ENCODE data around the gene NDUFA11. TPM values are rescaled to one million over a fixed set of nuclear protein-coding genes. Genes with fewer than 3 reads are reported as not detected.

Gene NDUFA11
- total and polyA plus RNA-seq, 2 of the 13 experiments (the other 11 are each of a cell fraction or from before 2014, with no cell fraction given), result 286 to 378 TPM

DNA sequence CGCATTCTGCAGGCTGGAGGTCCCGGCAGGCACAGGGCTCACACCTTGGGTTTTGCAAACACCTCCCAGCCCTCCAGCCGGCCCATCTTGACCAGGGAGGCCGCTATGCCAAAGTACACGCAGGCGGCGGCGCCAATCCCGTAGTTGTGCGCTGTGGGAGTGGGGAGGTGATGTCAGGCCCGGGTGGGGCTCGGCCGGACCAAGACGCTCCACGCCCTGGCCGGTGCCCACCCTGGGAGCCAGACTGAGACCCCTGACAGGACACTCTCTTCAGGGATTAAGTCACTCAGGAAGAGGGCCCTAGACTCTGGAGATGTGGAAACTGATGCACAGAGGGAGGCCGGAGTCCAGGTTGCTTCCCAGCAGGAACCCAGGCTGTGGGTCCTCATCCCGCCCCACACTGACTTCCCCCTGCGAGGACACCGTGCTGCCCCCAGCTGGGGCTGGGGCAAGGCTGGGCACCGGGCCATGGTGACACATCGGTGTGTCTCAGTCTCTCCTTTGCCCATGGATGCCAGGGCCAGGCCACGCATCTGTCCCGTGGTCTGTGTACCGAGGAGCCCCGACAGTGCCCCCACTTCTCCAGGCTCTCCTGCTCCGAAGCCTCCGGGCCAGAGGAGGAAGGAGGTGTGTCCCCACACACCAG, 8.8 kb downstream of the NDUFA11 start:
- TF ChIP-seq MEIS2 (CRISPR knock-in tag; IDR thresholded peaks at IDR 0.05) (no peak), AGO2 (optimal IDR thresholded peaks at IDR 0.05; ENCODE audit: low read depth, low read length) (peak; percentile 19)
- Histone ChIP-seq H2AFZ (ENCODE audit: low read length) (no peak overlapping the region), H3K27ac (ENCODE audit: extremely low read length, insufficient read depth, low read length) (no peak overlapping the region), H3K4me1 (ENCODE audit: insufficient read depth, low read length) (peaks cover 35% of the 10 kb centered on the region), H3K4me2 (ENCODE audit: low read depth, low read length) (no peak overlapping the region), H3K36me3 (replicated peaks in 1 of 2; ENCODE audit: control insufficient read depth in 1 of 2, insufficient read depth in 2 of 2, low read length in 2 of 2) (peaks cover 7 to 35% of the 10 kb centered on the region in 2 experiments; a peak in 4 of 5 replicates), H3K9ac (ENCODE audit: insufficient read depth, low read depth, low read length) (no peak overlapping the region), H3K27me3 (ENCODE audit: control insufficient read depth in 1 of 2, insufficient read depth in 2 of 2, low read length in 2 of 2) (no peaks in the 10 kb centered on the region), H4K20me1 (ENCODE audit: insufficient read depth, low read length) (0 out of 2 replicates have a peak, but pooled peaks cover 1% of the 10 kb centered on the region), H3K79me2 (ENCODE audit: insufficient read depth, low read length) (peaks cover 9% of the 10 kb centered on the region), H3K4me3 (replicated peaks in 1 of 3; ENCODE audit: insufficient read depth in 1 of 3, low read depth in 2 of 3, low read length in 3 of 3) (no peak overlapping the region), H3K9me3 (ENCODE audit: low read length) (no peaks in the 10 kb centered on the region)
- DNase-seq (ENCODE audit: low spot score) (no peak), FAIRE-seq (no peak), ATAC-seq (no peak)
- in situ Hi-C loops (cut with HindIII; ENCODE audit: extremely low pct_ligation_motif_present, low pct_unique_long_range_greater_than_20kb), result loop anchor here (5.0 kb wide), 2 partner anchors 58 to 88 kb away; partner anchors contain the start of genes FUT6 and NRTN
- ChIA-PET POLR2A (interaction anchor here (1.5 kb wide), 1 partner anchor 9 kb away, joined by 7 read pairs; the partner anchor contains the start of gene NDUFA11), CTCF (ENCODE audit: low intra/inter-chr PET ratio, low total read pairs) (no interaction called here)
- no TSS peak for BruUV-seq (replicated peaks)
- 95% methylated on average over 11 of the region's 28 CpGs for WGBS (ENCODE audit: low lambda C conversion rate)
- intact Hi-C loops (cut with micrococcal nuclease; ENCODE audit: unreplicated experiment), result no loop called here

DNA sequence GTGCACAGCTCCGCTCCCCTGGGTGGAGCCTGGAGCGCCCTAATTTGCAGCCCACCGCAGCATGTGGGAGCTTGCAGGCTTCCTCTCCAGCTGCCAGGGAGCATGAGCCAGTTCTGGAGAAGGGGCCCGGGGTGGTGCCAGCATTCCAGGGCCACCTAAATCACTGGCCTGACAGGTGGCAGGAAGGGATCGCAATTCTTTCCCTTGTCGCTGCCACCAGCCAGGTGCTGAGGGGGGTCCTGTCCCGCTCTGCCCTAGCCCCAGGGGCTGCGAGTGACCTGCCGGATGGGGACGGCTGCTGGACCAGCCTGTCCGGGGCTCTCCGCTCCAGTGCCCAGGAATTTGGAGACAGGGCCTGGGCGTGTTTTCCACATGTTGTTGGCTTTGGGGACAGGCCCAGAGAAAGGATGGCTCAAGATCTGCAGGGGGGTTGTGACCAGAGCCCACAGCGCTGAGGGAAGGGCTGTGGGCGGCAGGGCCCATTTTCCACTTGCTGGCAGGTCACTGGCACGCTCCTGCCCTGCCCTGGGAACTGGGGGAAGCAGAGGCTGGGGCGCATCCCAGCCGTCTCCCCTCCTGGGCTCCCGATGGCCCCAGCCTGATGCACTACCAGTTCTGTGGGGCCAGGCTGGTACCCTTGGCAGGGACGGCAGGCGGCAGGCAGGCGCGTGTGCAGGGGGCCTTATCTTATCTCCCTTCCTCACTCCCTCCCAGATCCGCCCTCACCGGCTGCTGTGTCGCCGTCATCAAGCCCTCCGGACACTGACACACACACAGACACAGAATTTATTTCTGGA, 9.5 kb downstream of the NDUFA11 start:
- CTCF ChIA-PET (ENCODE audit: low intra/inter-chr PET ratio, low total read pairs), result interaction anchor here (3.9 kb wide), 1 partner anchor 89 kb away, joined by 71 read pairs; the partner anchor contains the start of gene NRTN
- intact Hi-C loops (cut with micrococcal nuclease; ENCODE audit: unreplicated experiment), result no loop called here
- 0 out of 2 replicates have a peak, but pooled peaks have one; percentile 5 for TF ChIP-seq NR2C2 (CRISPR knock-in tag; IDR thresholded peaks at IDR 0.05; ENCODE audit: borderline replicate concordance)
- no peak for TF ChIP-seq KDM3A (CRISPR knock-in tag; IDR thresholded peaks at IDR 0.05; ENCODE audit: low read depth)
- peak; percentile 78 for TF ChIP-seq RBM22 (optimal IDR thresholded peaks at IDR 0.05; ENCODE audit: low read length)
- TF ChIP-seq TARDBP (CRISPR knock-in tag; IDR thresholded peaks at IDR 0.05), result no peak
- TF ChIP-seq, protein P1, sequence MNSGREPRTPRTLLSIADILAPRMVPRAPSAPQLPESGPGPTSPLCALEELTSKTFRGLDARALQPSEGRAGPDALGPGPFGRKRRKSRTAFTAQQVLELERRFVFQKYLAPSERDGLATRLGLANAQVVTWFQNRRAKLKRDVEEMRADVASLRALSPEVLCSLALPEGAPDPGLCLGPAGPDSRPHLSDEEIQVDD (CRISPR knock-in tag; IDR thresholded peaks at IDR 0.05; ENCODE audit: borderline replicate concordance), result no peak
- no peak for TF ChIP-seq ZNF333 (CRISPR knock-in tag; IDR thresholded peaks at IDR 0.05; ENCODE audit: borderline replicate concordance)
- TF ChIP-seq, protein P2, sequence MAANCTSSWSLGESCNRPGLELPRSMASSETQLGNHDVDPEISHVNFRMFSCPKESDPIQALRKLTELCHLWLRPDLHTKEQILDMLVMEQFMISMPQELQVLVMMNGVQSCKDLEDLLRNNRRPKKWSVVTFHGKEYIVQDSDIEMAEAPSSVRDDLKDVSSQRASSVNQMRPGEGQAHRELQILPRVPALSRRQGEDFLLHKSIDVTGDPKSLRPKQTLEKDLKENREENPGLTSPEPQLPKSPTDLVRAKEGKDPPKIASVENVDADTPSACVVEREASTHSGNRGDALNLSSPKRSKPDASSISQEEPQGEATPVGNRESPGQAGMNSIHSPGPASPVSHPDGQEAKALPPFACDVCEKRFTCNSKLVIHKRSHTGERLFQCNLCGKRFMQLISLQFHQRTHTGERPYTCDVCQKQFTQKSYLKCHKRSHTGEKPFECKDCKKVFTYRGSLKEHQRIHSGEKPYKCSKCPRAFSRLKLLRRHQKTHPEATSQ (CRISPR knock-in tag; IDR thresholded peaks at IDR 0.05; ENCODE audit: borderline replicate concordance), result no peak
- no peak for TF ChIP-seq MBD4 (IDR thresholded peaks at IDR 0.05; ENCODE audit: borderline replicate concordance, low read length)
- TF ChIP-seq POLR2A (IDR thresholded peaks at IDR 0.05; ENCODE audit: insufficient read depth in 1 of 2, low read depth in 2 of 2, low read length in 2 of 2), result peak in 1 of 2 experiments; percentile 48; a peak in 1 of 4 replicates
- TF ChIP-seq ZBTB8A (CRISPR knock-in tag; IDR thresholded peaks at IDR 0.05; ENCODE audit: borderline replicate concordance, low read depth), result no peak
- no peak for TF ChIP-seq ZNF883 (CRISPR knock-in tag; IDR thresholded peaks at IDR 0.05; ENCODE audit: not compliant biosample characterization)
- TF ChIP-seq KLF16 (CRISPR knock-in tag; IDR thresholded peaks at IDR 0.05), result no peak

More for the DNA sequence above, 9.5 kb downstream of the NDUFA11 start:
- Histone ChIP-seq H4K20me1 (ENCODE audit: insufficient read depth, low read length) (no peaks in the 10 kb centered on the region), H3K36me3 (replicated peaks in 1 of 2; ENCODE audit: control insufficient read depth in 1 of 2, insufficient read depth in 2 of 2, low read length in 2 of 2) (peaks cover 7 to 33% of the 10 kb centered on the region in 2 experiments; a peak in 4 of 5 replicates), H3K4me1 (ENCODE audit: insufficient read depth, low read length) (peaks cover 41% of the 10 kb centered on the region), H3K4me2 (ENCODE audit: low read depth, low read length) (no peak overlapping the region), H3K79me2 (ENCODE audit: insufficient read depth, low read length) (peaks cover 6% of the 10 kb centered on the region), H3K9me3 (ENCODE audit: low read length) (no peaks in the 10 kb centered on the region), H3K4me3 (replicated peaks in 1 of 3; ENCODE audit: insufficient read depth in 1 of 3, low read depth in 2 of 3, low read length in 3 of 3) (no peak overlapping the region), H3K27ac (ENCODE audit: extremely low read length, insufficient read depth, low read length) (no peak overlapping the region), H2AFZ (ENCODE audit: low read length) (no peak overlapping the region), H3K9ac (ENCODE audit: insufficient read depth, low read depth, low read length) (no peak overlapping the region), H3K27me3 (ENCODE audit: control insufficient read depth in 1 of 2, insufficient read depth in 2 of 2, low read length in 2 of 2) (no peaks in the 10 kb centered on the region)
- ATAC-seq, result no peak
- TSS peak; percentile 35 for BruUV-seq (replicated peaks)
- FAIRE-seq, result no peak
- POLR2A ChIA-PET, result interaction anchor here (1.2 to 1.5 kb wide), 4 partner anchors 9 to 66 kb away, joined by 4 to 7 read pairs (median 6); partner anchors contain the start of genes FUT6 and NDUFA11
- WGBS (ENCODE audit: low lambda C conversion rate), result 90% methylated on average over 14 of the region's 28 CpGs
- in situ Hi-C loops (cut with HindIII; ENCODE audit: extremely low pct_ligation_motif_present, low pct_unique_long_range_greater_than_20kb), result loop anchor here (5.0 kb wide), 2 partner anchors 57 to 87 kb away; partner anchors contain the start of genes FUT6 and NRTN
- DNase-seq (ENCODE audit: low spot score), result no peak
